Hepatocyte (in vitro differentiated cells): Measurements from ENCODE around the gene LTB4R2. TPM values are rescaled to one million over a fixed set of nuclear protein-coding genes. Genes with fewer than 3 reads are reported as not detected.

ENCODE experiments used
- DNase-seq: peaks from one replicate; pipeline ENCODE4 v3.0.0-alpha.2; 2016; ENCODE audit warnings: low spot score
- H2AFZ ChIP-seq: fragments of 200-600 bp; sonication (generic); 2 replicates; pipeline ENCODE4 v1.6.0; 2016; ENCODE audit warnings: antibody characterized with exemption, mild to moderate bottlenecking
- H3K27ac ChIP-seq: fragments of 200-600 bp; sonication (generic); 2 replicates; pipeline ENCODE4 v1.5.1; 2016; ENCODE audit warnings: mild to moderate bottlenecking
- H3K27me3 ChIP-seq: fragments of 200-600 bp; sonication (generic); 2 replicates; pipeline ENCODE4 v1.6.1; 2016
- H3K36me3 ChIP-seq: fragments of 200-600 bp; sonication (generic); replicated peaks from 2 replicates; pipeline ENCODE4 v1.5.1; 2016; ENCODE audit warnings: low read depth; ENCODE audit not compliant: insufficient read depth
- H3K4me1 ChIP-seq: fragments of 200-600 bp; sonication (generic); 2 replicates; pipeline ENCODE4 v1.5.1; 2016; ENCODE audit warnings: mild to moderate bottlenecking, moderate library complexity; ENCODE audit not compliant: insufficient read depth
- H3K4me2 ChIP-seq: fragments of 200-600 bp; sonication (generic); 2 replicates; pipeline ENCODE4 v1.6.0; 2016
- H3K4me3 ChIP-seq: fragments of 200-600 bp; sonication (generic); 2 replicates; pipeline ENCODE4 v1.5.1; 2016; ENCODE audit warnings: mild to moderate bottlenecking
- H3K79me2 ChIP-seq: fragments of 200-600 bp; sonication (generic); 2 replicates; pipeline ENCODE4 v1.6.0; 2017; ENCODE audit warnings: mild to moderate bottlenecking
- H3K9me2 ChIP-seq: fragments of 200-600 bp; sonication (generic); replicated peaks from 2 replicates; pipeline ENCODE4 v1.6.0; 2017; ENCODE audit warnings: mild to moderate bottlenecking; ENCODE audit not compliant: insufficient read depth
- H3K9me3 ChIP-seq: fragments of 200-600 bp; sonication (generic); 2 replicates; pipeline ENCODE4 v1.5.1; 2016; ENCODE audit warnings: low read depth, mild to moderate bottlenecking
- H4K20me1 ChIP-seq: fragments of 200-600 bp; sonication (generic); 2 replicates; pipeline ENCODE4 v1.6.0; 2016; ENCODE audit warnings: mild to moderate bottlenecking; ENCODE audit not compliant: insufficient read depth, poor library complexity, severe bottlenecking
- EZH2 ChIP-seq: fragments of 200-600 bp; sonication (generic); IDR thresholded peaks from 2 replicates; pipeline ENCODE4 v1.6.1; 2016; ENCODE audit warnings: antibody characterized with exemption, mild to moderate bottlenecking, borderline replicate concordance
- EZH2phosphoT487 ChIP-seq: fragments of 200-600 bp; sonication (generic); IDR thresholded peaks from one replicate; pipeline ENCODE4 v1.6.1; 2018; ENCODE audit warnings: antibody characterized with exemption, mild to moderate bottlenecking, low read depth, moderate library complexity; ENCODE audit not compliant: unreplicated experiment, severe bottlenecking
- WGBS: methylation state at CpG from one replicate; pipeline ENCODE4 v1.1.6; 2016; ENCODE audit warnings: low lambda C conversion rate; ENCODE audit errors: missing lambda C conversion rate; 5-methylcytosine and 5-hydroxymethylcytosine counted together
- polyA plus RNA-seq: library from polyadenylated mRNA; unstranded; fragments of >200 nt; fragmentation: Nextera tagmentation; extraction: Ambion mirVana; gene quantifications from 2 replicates; pipeline ENCODE4 v1.2.1, GENCODE V29; 2016
- total RNA-seq: library from RNA; depleted of rRNA; stranded (reverse); fragments of >200 nt; gene quantifications from 2 replicates; pipeline ENCODE4 v1.2.3, GENCODE V29; 2014
- TF ChIP-seq, protein P1 (sequence below): fragments of 200-600 bp; sonication (generic); IDR thresholded peaks from 2 replicates; pipeline ENCODE4 v1.5.1; 2016; ENCODE audit warnings: antibody characterized with exemption, mild to moderate bottlenecking; ENCODE audit not compliant: poor library complexity

The LTB4R2 gene
- total and polyA plus RNA-seq, 2 experiments from 2014 or later: 0.92 to 3.6 TPM

- H3K79me2 ChIP-seq: peaks cover 2% of the 10 kb centered on the region
- H3K4me1 ChIP-seq: peaks cover 5% of the 10 kb centered on the region
- 76% methylated on average over 11 of the region's 11 CpGs for WGBS
- H3K9me3 ChIP-seq: no peaks in the 10 kb centered on the region
- no peaks in the 10 kb centered on the region for H4K20me1 ChIP-seq
- peak overlapping the region; percentile 76 for H3K4me2 ChIP-seq
- H3K9me2 ChIP-seq: no peaks in the 10 kb centered on the region
- no peak overlapping the region for H2AFZ ChIP-seq
- H3K27me3 ChIP-seq: no peaks in the 10 kb centered on the region
- peak overlapping the region; percentile 98 for H3K27ac ChIP-seq
- TF ChIP-seq EZH2: no peak
- TF ChIP-seq EZH2phosphoT487: no peak
- TF ChIP-seq, protein P1, sequence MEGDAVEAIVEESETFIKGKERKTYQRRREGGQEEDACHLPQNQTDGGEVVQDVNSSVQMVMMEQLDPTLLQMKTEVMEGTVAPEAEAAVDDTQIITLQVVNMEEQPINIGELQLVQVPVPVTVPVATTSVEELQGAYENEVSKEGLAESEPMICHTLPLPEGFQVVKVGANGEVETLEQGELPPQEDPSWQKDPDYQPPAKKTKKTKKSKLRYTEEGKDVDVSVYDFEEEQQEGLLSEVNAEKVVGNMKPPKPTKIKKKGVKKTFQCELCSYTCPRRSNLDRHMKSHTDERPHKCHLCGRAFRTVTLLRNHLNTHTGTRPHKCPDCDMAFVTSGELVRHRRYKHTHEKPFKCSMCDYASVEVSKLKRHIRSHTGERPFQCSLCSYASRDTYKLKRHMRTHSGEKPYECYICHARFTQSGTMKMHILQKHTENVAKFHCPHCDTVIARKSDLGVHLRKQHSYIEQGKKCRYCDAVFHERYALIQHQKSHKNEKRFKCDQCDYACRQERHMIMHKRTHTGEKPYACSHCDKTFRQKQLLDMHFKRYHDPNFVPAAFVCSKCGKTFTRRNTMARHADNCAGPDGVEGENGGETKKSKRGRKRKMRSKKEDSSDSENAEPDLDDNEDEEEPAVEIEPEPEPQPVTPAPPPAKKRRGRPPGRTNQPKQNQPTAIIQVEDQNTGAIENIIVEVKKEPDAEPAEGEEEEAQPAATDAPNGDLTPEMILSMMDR: no peak
- peak overlapping the region; percentile 12 for H3K4me3 ChIP-seq
- DNase-seq: no peak
- H3K36me3 ChIP-seq: no peaks in the 10 kb centered on the region
These were observed 2.8 kb upstream of the LTB4R2 start for GRCh38 chr14:24307156-24307574.

GRCh38 chr14:24307575-24308341 is 2.2 kb upstream of the LTB4R2 start, which contains the start of gene CIDEB:
Gene CIDEB, minus strand, starts transcription at chr14:24307977. Its CDS starts 119 bp downstream, at chr14:24307858.
- Histone ChIP-seq H3K27ac (peak within 1 kb of the TSS; percentile 98), H3K4me2 (peak within 1 kb of the TSS; percentile 76), H3K9me3 (no peaks in the 10 kb centered on the region), H3K4me3 (peak within 1 kb of the TSS; percentile 12), H3K79me2 (peaks cover 2% of the 10 kb centered on the region), H2AFZ (no peak within 1 kb of the TSS), H3K36me3 (no peaks in the 10 kb centered on the region), H3K27me3 (no peaks in the 10 kb centered on the region), H4K20me1 (no peaks in the 10 kb centered on the region), H3K4me1 (peaks cover 5% of the 10 kb centered on the region), H3K9me2 (no peaks in the 10 kb centered on the region)
- 57% methylated on average over 6 of the region's 6 CpGs for WGBS
- TF ChIP-seq EZH2: no peak
- TF ChIP-seq, protein P1: peak; percentile 97
- TF ChIP-seq EZH2phosphoT487: no peak
- DNase-seq: peak; percentile 89

- Histone ChIP-seq H3K79me2 (peaks cover 2% of the 10 kb centered on the region), H3K4me2 (peak overlapping the region; percentile 76), H3K27ac (peak overlapping the region; percentile 98), H2AFZ (no peak overlapping the region), H3K9me2 (no peaks in the 10 kb centered on the region), H3K36me3 (no peaks in the 10 kb centered on the region), H3K4me3 (no peak overlapping the region), H4K20me1 (no peaks in the 10 kb centered on the region), H3K27me3 (no peaks in the 10 kb centered on the region), H3K4me1 (peaks cover 5% of the 10 kb centered on the region), H3K9me3 (no peaks in the 10 kb centered on the region)
- TF ChIP-seq, protein P1: no peak
- TF ChIP-seq EZH2 (no peak), EZH2phosphoT487 (no peak)
- no peak for DNase-seq
- 86% methylated on average over 7 of the region's 7 CpGs for WGBS
These were observed 1.4 kb upstream of the LTB4R2 start for GRCh38 chr14:24308342-24309124.
